Body of pancreas (tissue), 4 donors: ENCODE results near the gene PARS2.

Experiments used
- CTCF ChIP-seq, 7 experiments: fragments of 450-650 bp in 4 of 7; fragments of 200-600 bp in 3 of 7; sonication (generic) in 3 of 7; IDR thresholded peaks; one replicate each; pipeline ENCODE4 v1.5.1; 2016 to 2019; ENCODE audit warnings: antibody characterized with exemption in 7 of 7
- POLR2A ChIP-seq, 3 donors: fragments of 450-650 bp; IDR thresholded peaks; one replicate each; pipeline ENCODE4 v1.6.1; 2016; ENCODE audit warnings: antibody characterized with exemption in 3 of 3, mild to moderate bottlenecking in 2 of 3

- no peak for TF ChIP-seq CTCF (IDR thresholded peaks at IDR 0.05)
- no peak for TF ChIP-seq POLR2A (IDR thresholded peaks at IDR 0.05)
Measured at GRCh38 chr1:54743416-54744226, 20.7 kb downstream of the PARS2 start.
